Choroid plexus epithelial cell (primary cell): ENCODE results near the gene FBXL13.
"Not testable (repeated sequence)": the region's sequence is repeated elsewhere in the genome, so short reads cannot be mapped to it uniquely, and the experiment has no call there.

Experiments
- DNase-seq: peaks from one replicate; pipeline ENCODE4 v3.0.0-alpha.2; 2010; ENCODE audit warnings: low read depth
- H3K4me3 ChIP-seq: 2 replicates; pipeline ENCODE4 v1.5.1; 2011; ENCODE audit warnings: low read depth, mild to moderate bottlenecking, control low read depth, low read length, moderate library complexity
- TF ChIP-seq, protein P1 (sequence below): conservative IDR thresholded peaks from 2 replicates; pipeline ENCODE4 v1.5.1; 2011; ENCODE audit warnings: low read depth, mild to moderate bottlenecking, control low read depth, inconsistent platforms, low read length, moderate library complexity

The FBXL13 gene

DNA sequence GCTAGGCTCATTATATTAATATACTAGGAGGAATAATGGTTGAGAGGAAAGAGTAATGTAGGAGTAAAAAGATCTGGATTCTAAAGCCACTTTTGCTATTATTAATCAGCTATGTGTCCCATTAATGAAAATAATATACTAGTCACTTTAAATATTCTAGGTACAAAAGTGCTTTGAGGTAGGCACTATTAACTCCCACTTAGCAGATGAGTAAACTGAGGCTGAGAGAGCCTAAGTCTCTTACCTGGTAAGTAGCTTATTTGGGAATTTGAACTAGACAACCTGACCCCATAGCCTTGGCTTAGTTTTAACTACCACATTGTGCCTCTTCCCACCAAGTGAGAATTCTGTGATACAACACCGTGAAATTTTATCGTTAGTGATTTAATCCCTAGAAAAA is 6.3 kb upstream of the FBXL13 start:
- TF ChIP-seq, protein P1, sequence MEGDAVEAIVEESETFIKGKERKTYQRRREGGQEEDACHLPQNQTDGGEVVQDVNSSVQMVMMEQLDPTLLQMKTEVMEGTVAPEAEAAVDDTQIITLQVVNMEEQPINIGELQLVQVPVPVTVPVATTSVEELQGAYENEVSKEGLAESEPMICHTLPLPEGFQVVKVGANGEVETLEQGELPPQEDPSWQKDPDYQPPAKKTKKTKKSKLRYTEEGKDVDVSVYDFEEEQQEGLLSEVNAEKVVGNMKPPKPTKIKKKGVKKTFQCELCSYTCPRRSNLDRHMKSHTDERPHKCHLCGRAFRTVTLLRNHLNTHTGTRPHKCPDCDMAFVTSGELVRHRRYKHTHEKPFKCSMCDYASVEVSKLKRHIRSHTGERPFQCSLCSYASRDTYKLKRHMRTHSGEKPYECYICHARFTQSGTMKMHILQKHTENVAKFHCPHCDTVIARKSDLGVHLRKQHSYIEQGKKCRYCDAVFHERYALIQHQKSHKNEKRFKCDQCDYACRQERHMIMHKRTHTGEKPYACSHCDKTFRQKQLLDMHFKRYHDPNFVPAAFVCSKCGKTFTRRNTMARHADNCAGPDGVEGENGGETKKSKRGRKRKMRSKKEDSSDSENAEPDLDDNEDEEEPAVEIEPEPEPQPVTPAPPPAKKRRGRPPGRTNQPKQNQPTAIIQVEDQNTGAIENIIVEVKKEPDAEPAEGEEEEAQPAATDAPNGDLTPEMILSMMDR, result no peak
- no peak overlapping the region for H3K4me3 ChIP-seq
- DNase-seq, result no peak

DNA sequence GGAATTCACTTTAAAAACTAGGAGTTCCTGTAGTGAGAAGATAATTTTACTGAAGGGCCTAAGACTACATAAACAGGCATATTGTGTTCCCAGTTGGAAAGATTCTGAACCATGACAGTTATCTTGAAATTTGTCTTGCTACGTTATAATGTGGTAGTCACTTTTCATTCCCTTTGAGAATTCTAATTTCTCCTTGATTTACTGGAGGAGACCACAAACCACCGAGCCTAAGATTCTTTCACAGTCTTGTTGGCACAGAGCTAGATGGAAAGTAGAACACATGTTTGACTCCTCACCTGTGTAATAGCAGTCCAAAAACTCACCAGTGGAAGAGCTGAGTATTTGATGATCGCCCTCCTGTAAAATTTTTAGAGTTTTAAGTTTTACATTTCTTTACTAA is 5.2 kb upstream of the FBXL13 start:
- no peak for DNase-seq
- TF ChIP-seq, protein P1, result no peak

DNA sequence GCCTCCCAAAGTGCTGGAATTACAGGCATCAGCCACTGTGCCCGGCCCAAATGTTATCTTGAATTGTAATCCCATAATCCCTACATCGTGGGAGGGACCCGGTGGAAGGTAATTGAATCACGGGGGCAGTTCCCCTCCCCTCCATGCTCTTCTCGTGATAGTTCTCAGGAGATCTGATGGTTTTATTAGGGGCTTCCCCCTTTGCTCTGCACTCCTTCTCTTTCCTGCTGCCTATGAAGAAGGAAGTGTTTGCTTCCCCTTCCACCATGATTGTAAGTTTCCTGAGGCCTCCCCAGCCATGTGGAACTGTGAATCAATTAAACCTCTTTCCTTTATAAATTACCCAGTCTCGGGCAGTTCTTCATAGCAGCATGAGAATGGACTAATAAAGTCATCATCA is 3.6 kb upstream of the FBXL13 start:
- not testable (repeated sequence) for H3K4me3 ChIP-seq, DNase-seq

More for the DNA sequence above, 5.2 kb upstream of the FBXL13 start:
- no peak overlapping the region for H3K4me3 ChIP-seq

DNA sequence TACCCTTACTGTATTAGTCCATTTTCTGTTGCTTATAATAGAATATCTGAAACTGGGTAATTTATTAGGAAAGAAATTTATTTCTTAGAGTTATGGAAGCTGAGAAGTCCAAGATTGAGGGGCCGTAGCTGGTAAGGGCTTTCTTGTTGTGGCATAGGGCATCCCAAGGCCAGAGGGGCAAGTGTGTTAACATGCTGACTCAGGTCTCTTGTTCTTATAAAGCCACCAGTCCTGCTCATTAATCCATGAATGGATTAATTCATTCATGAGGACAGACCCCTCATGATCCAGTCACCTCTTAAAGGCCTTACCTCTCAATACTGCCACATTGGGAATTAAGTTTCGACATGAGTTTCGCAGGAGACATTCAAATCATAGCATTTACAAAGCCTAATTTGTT is 2.7 kb upstream of the FBXL13 start:
- DNase-seq, result no peak

DNA sequence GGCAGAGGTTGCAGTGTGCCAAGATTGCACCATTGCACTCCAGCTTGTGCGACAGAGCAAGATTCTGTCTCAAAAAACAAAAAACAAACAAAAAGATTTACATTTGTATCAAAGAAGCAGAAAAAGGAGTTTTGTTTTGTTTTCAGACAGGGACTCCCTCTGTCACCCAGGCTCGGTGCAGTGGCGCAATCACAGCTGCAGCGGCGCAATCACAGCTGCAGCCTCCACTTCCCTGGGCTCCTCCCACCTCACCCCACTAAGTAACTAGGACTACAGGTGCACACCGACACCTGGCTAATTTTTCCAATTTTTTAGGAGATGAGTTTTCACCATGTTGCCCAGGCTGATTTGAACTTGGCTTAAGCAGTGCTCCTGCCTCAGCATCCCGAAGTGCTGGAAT is 2.2 kb upstream of the FBXL13 start:
- no peak overlapping the region for H3K4me3 ChIP-seq
- TF ChIP-seq, protein P1, result no peak
- peak; percentile 3 for DNase-seq

More for the DNA sequence above, 2.7 kb upstream of the FBXL13 start:
- TF ChIP-seq, protein P1, result no peak
- H3K4me3 ChIP-seq, result no peak overlapping the region

DNA sequence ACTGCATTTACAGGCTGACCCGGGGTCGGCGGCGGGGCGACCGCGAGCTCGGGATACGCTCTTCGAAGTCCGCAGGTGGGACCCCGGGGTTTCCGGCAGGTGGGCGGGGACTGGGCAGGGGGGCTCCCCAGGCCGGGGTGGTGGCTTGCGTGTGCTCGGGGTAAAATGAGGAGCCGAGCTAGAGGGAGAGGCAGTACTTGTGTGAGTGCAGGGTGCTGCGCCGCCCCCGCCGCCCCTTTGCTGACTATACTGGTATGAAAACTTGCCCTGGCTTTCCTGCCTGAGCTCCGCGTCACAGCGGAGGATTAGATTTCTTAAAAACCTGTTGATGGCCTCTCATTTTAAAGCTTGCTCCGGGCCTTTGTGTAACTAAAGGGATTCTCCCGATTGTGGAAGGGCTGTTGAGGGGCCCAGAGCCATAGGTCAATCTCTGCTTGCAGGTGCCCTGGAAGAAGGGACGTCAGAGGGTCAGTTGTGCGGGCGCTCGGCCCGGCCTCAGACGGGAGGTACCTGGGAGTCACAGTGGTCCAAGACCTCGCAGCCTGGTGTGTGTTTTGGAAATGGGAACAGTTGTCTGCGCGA is 832 bp upstream of the FBXL13 start:
- H3K4me3 ChIP-seq, result peak overlapping the region; percentile 95
- TF ChIP-seq, protein P1, result no peak
- DNase-seq, result peak; percentile 60

DNA sequence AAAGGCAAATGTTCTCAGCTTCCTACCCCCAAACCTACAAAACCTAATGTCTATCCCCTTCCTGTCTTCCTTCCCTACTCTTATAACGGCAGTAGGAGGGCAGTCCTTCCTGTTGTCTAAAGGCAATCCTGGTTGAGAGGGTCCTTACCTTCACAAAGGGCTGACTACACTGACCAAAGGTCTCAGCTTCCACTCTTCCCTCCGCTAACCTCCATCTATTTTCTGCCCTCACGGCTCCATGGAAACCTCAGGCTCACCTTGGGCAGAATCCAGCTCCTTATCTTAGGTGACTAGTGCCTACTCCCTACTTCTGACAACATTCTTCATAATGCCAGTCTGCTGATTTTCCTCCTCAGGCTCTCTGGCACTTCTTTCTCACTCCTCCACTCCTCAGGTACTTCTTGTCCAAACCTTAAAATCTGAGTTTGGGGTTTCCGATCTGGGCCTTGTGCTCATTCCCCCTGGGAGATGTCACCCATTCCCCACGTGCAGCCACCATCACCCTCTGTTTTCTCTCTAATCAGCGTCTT is 542 bp downstream of the FBXL13 start:
- H3K4me3 ChIP-seq, result peak overlapping the region; percentile 95
- TF ChIP-seq, protein P1, result no peak
- no peak for DNase-seq
